CD14-positive monocyte (primary cell): ENCODE data around the gene ADAMTS18. TPM values are rescaled to one million over a fixed set of nuclear protein-coding genes. Genes with fewer than 3 reads are reported as not detected.

ENCODE experiments used
- DNase-seq, 3 donors: peaks; one replicate each; pipeline ENCODE4 v3.0.0-alpha.2; 2011 to 2022
- H2AFZ ChIP-seq: 2 replicates; pipeline ENCODE4 v1.6.0; 2012; ENCODE audit warnings: mild to moderate bottlenecking, low read depth, low read length, inconsistent platforms; ENCODE audit not compliant: insufficient read depth, poor library complexity, severe bottlenecking
- H3K27ac ChIP-seq, 2 donors: 1 replicate in 1 of 2; 2 replicates in 1 of 2; pipeline ENCODE4 v1.5.1; 2012 to 2013; ENCODE audit warnings: low read length in 2 of 2, control low read depth in 1 of 2, inconsistent platforms in 1 of 2, low read depth in 1 of 2, mild to moderate bottlenecking in 1 of 2
- H3K27me3 ChIP-seq, 2 donors: one replicate each; pipeline versions ENCODE4 v1.6.0 to v1.6.1; 2011 to 2013; ENCODE audit warnings: low read length in 2 of 2; ENCODE audit not compliant: control insufficient read depth in 2 of 2, insufficient read depth in 2 of 2
- H3K36me3 ChIP-seq, 2 donors: replicated peaks in 1 of 2; 1 replicate in 1 of 2; 2 replicates in 1 of 2; pipeline versions ENCODE4 v1.5.1 to v1.6.1; 2012 to 2013; ENCODE audit warnings: low read length in 2 of 2, control low read depth in 1 of 2, inconsistent platforms in 1 of 2, mild to moderate bottlenecking in 1 of 2; ENCODE audit not compliant: insufficient read depth in 2 of 2, control insufficient read depth in 1 of 2
- H3K4me1 ChIP-seq, 2 donors: 1 replicate in 1 of 2; 2 replicates in 1 of 2; pipeline versions ENCODE4 v1.5.1 to v1.6.1; 2012 to 2013; ENCODE audit warnings: low read length in 2 of 2, control low read depth in 1 of 2, inconsistent platforms in 1 of 2, mild to moderate bottlenecking in 1 of 2, moderate library complexity in 1 of 2; ENCODE audit not compliant: insufficient read depth in 2 of 2, control insufficient read depth in 1 of 2
- H3K4me2 ChIP-seq: replicated peaks from 2 replicates; pipeline ENCODE3; 2012; ENCODE audit warnings: low read length, moderate library complexity, mild to moderate bottlenecking; ENCODE audit not compliant: poor library complexity, severe bottlenecking; ENCODE audit errors: extremely low read depth
- H3K4me3 ChIP-seq, 3 experiments: fragments of 200-600 bp in 1 of 3; sonication (generic) in 1 of 3; replicated peaks in 1 of 3; 1 replicate in 2 of 3; 2 replicates in 1 of 3; pipeline ENCODE4 v1.5.1; 2011 to 2013; ENCODE audit warnings: low read length in 3 of 3, mild to moderate bottlenecking in 3 of 3, control low read depth in 2 of 3, low read depth in 2 of 3, inconsistent platforms in 1 of 3, moderate library complexity in 1 of 3
- H3K79me2 ChIP-seq: 2 replicates; pipeline ENCODE4 v1.6.0; 2012; ENCODE audit warnings: mild to moderate bottlenecking, control low read depth, inconsistent platforms, low read length, moderate library complexity; ENCODE audit not compliant: insufficient read depth
- H3K9ac ChIP-seq: 2 replicates; pipeline ENCODE4 v1.6.0; 2017; ENCODE audit warnings: low read length, mild to moderate bottlenecking; ENCODE audit not compliant: insufficient read depth, poor library complexity, severe bottlenecking
- H3K9me3 ChIP-seq, 2 donors: replicated peaks in 1 of 2; 1 replicate in 1 of 2; 2 replicates in 1 of 2; pipeline versions ENCODE4 v1.5.1 to v1.6.1; 2012 to 2013; ENCODE audit warnings: low read length in 2 of 2, control low read depth in 1 of 2; ENCODE audit not compliant: control insufficient read depth in 1 of 2, insufficient read depth in 1 of 2
- H4K20me1 ChIP-seq: 2 replicates; pipeline ENCODE4 v1.6.0; 2012; ENCODE audit warnings: mild to moderate bottlenecking, low read length, control low read depth, moderate library complexity; ENCODE audit not compliant: insufficient read depth
- H3K27ac Mint-ChIP-seq, 7 donors: one replicate each; pipeline ENCODE4 v1.8.0; 2020; ENCODE audit warnings: mild to moderate bottlenecking in 7 of 7, mixed read lengths in 7 of 7, moderate library complexity in 6 of 7, inconsistent platforms in 2 of 7
- H3K27me3 Mint-ChIP-seq, 3 donors: one replicate each; pipeline ENCODE4 v1.8.0; 2021 to 2022; ENCODE audit warnings: low read depth in 3 of 3, mild to moderate bottlenecking in 3 of 3, mixed read lengths in 3 of 3, moderate library complexity in 3 of 3, inconsistent platforms in 1 of 3
- H3K36me3 Mint-ChIP-seq, 2 donors: one replicate each; pipeline ENCODE4 v1.8.0; 2020; ENCODE audit warnings: mixed read lengths in 2 of 2, inconsistent platforms in 1 of 2, mild to moderate bottlenecking in 1 of 2
- H3K4me1 Mint-ChIP-seq: one replicate; pipeline ENCODE4 v1.8.0; 2020; ENCODE audit warnings: mild to moderate bottlenecking, mixed read lengths
- H3K4me3 Mint-ChIP-seq, 2 donors: one replicate each; pipeline ENCODE4 v1.8.0; 2020; ENCODE audit warnings: mild to moderate bottlenecking in 2 of 2, mixed read lengths in 2 of 2, moderate library complexity in 1 of 2
- H3K9me3 Mint-ChIP-seq, 7 donors: one replicate each; pipeline ENCODE4 v1.8.0; 2020 to 2022; ENCODE audit warnings: mixed read lengths in 7 of 7, mild to moderate bottlenecking in 6 of 7, moderate library complexity in 6 of 7, inconsistent platforms in 2 of 7
- WGBS: methylation state at CpG from one replicate; pipeline ENCODE4 v1.1.5; 2013; ENCODE audit warnings: missing lambda C conversion rate; ENCODE audit not compliant: insufficient coverage; 5-methylcytosine and 5-hydroxymethylcytosine counted together
- intact Hi-C, 2 donors: fragments of 100-400 bp; cut with micrococcal nuclease; formaldehyde crosslinking; loops; one replicate each; pipeline versions ENCODE4 v1.15.0 to v1.15.1; 2023
- polyA plus RNA-seq, 3 donors: library from polyadenylated mRNA; depleted of rRNA in 1 of 3; unstranded in 2 of 3; stranded (reverse) in 1 of 3; fragments of 300-500 nt in 2 of 3; fragments of >200 nt in 1 of 3; fragmentation: Illumina TruSeq in 2 of 3; gene quantifications; 1 replicate in 2 of 3; 2 replicates in 1 of 3; pipeline ENCODE4 v1.2.3, GENCODE V29; 2012 to 2021
- TF ChIP-seq, protein P1 (sequence below): fragments of 200-600 bp; IDR thresholded peaks from one replicate; pipeline ENCODE4 v1.8.0; 2022; ENCODE audit warnings: antibody characterized with exemption, mild to moderate bottlenecking

The ADAMTS18 gene
- polyA plus RNA-seq, 3 donors: not detected

DNA sequence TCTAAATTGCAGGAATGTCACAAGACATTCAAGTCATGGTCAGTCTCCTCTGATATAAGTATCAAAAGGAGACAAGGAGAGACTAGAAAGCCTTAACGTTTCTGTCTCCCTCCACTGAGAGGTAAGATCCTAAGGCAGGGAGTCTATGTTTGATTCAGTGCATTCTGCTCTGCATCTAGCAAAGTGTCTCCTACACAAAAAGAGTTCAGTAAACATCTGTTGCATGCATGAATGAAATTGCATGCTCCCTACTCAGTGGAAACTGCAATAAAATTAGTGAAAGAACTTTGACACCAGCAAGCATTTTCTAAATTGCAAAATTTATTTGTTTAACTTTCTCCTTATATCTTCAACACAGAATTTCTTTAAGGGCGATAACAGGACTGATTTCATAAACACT lies 111.1 kb downstream of the ADAMTS18 start:
- Histone ChIP-seq H3K27me3 (no peaks in the 10 kb centered on the region), H3K79me2 (no peaks in the 10 kb centered on the region), H3K36me3 (no peaks in the 10 kb centered on the region), H2AFZ (no peak overlapping the region), H3K4me2 (no peak overlapping the region), H3K4me1 (no peaks in the 10 kb centered on the region), H4K20me1 (no peaks in the 10 kb centered on the region), H3K4me3 (no peak overlapping the region), H3K9me3 (no peaks in the 10 kb centered on the region), H3K9ac (no peak overlapping the region), H3K27ac (no peak overlapping the region)
- Mint-ChIP-seq H3K27me3 (peaks cover 0 to 1% (median 1%) of the 10 kb centered on the region in 3 donors), H3K9me3 (peaks cover 0 to 5% (median 2%) of the 10 kb centered on the region in 7 donors), H3K27ac (no peak overlapping the region), H3K4me3 (no peak overlapping the region), H3K4me1 (no peaks in the 10 kb centered on the region), H3K36me3 (no peaks in the 10 kb centered on the region)
- intact Hi-C loops: no loop called here
- DNase-seq: no peak
- TF ChIP-seq, protein P1, sequence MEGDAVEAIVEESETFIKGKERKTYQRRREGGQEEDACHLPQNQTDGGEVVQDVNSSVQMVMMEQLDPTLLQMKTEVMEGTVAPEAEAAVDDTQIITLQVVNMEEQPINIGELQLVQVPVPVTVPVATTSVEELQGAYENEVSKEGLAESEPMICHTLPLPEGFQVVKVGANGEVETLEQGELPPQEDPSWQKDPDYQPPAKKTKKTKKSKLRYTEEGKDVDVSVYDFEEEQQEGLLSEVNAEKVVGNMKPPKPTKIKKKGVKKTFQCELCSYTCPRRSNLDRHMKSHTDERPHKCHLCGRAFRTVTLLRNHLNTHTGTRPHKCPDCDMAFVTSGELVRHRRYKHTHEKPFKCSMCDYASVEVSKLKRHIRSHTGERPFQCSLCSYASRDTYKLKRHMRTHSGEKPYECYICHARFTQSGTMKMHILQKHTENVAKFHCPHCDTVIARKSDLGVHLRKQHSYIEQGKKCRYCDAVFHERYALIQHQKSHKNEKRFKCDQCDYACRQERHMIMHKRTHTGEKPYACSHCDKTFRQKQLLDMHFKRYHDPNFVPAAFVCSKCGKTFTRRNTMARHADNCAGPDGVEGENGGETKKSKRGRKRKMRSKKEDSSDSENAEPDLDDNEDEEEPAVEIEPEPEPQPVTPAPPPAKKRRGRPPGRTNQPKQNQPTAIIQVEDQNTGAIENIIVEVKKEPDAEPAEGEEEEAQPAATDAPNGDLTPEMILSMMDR: no peak
- WGBS: no CpG with 5 or more reads among the region's 2 CpGs

DNA sequence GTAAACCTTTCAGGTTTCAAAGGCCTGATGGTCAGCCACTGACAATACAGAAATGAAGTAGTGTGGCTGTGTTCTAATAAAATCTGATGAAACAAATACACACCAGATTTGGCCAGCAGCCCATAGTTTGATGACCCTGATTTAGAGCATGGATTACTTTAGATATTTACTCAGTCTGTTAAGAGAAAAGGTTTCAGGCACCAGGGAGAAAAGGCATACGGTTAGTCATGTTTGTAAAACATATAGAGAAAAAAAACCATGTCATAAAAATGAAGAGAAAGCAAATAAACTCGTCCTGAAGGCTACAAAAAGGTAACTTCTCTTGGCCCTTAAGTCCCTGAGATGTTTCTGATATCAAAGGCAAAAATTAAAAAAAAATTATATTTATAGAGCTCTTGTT lies 112.1 kb downstream of the ADAMTS18 start:
- H4K20me1 ChIP-seq: no peaks in the 10 kb centered on the region
- no peaks in the 10 kb centered on the region for H3K27me3 ChIP-seq
- no peak overlapping the region for H3K4me3 Mint-ChIP-seq
- H3K27ac Mint-ChIP-seq: no peak overlapping the region
- H2AFZ ChIP-seq: no peak overlapping the region
- H3K9me3 ChIP-seq: no peaks in the 10 kb centered on the region
- peaks cover 0 to 5% (median 2%) of the 10 kb centered on the region in 7 donors for H3K9me3 Mint-ChIP-seq
- no peaks in the 10 kb centered on the region for H3K79me2 ChIP-seq
- no peak for DNase-seq
- no peak overlapping the region for H3K27ac ChIP-seq
- no peaks in the 10 kb centered on the region for H3K4me1 Mint-ChIP-seq
- no peak overlapping the region for H3K4me3 ChIP-seq
- no CpG with 5 or more reads among the region's 2 CpGs for whole genome bisulfite sequencing
- no peaks in the 10 kb centered on the region for H3K4me1 ChIP-seq
- H3K36me3 Mint-ChIP-seq: no peaks in the 10 kb centered on the region
- H3K27me3 Mint-ChIP-seq: peaks cover 0 to 1% (median 1%) of the 10 kb centered on the region in 3 donors
- H3K36me3 ChIP-seq: no peaks in the 10 kb centered on the region
- H3K9ac ChIP-seq: no peak overlapping the region
- TF ChIP-seq, protein P1: no peak
- H3K4me2 ChIP-seq: no peak overlapping the region
- intact Hi-C loops: no loop called here
